ENCODE data around the gene TNFRSF12A. TPM values are rescaled to one million over a fixed set of nuclear protein-coding genes. Genes with fewer than 3 reads are reported as not detected.

Gene TNFRSF12A
- total RNA-seq, 4 donors from 2014 or later: 20.9 to 140 (median 57.5) TPM

GRCh38 chr16:3035289-3035971 is 15.3 kb downstream of the TNFRSF12A start:
- Histone ChIP-seq H3K9me3 (no peaks in the 10 kb centered on the region), H3K4me1 (peaks cover 7 to 13% (median 10%) of the 10 kb centered on the region in 4 donors), H3K27ac (replicated peaks in 1 of 4) (no peak overlapping the region), H3K4me3 (no peak overlapping the region), H3K36me3 (no peaks in the 10 kb centered on the region), H3K27me3 (peaks cover 0 to 99% (median 53%) of the 10 kb centered on the region in 4 donors)
- no peak for TF ChIP-seq POLR2AphosphoS5 (IDR thresholded peaks at IDR 0.05)
- TF ChIP-seq CTCF (IDR thresholded peaks at IDR 0.05): no peak
- no peak for TF ChIP-seq POLR2A (IDR thresholded peaks at IDR 0.05; ENCODE audit: low read depth)
- no peak for TF ChIP-seq EP300 (IDR thresholded peaks at IDR 0.05)
- 40% methylated on average over 8 of the region's 19 CpGs for WGBS
- DNase-seq (ENCODE audit: extremely low spot score): no peak
- intact Hi-C loops (cut with DNase I): no loop called here

- Histone ChIP-seq H3K27me3 (peaks cover 0 to 99% (median 48%) of the 10 kb centered on the region in 4 donors), H3K36me3 (no peaks in the 10 kb centered on the region), H3K27ac (replicated peaks in 1 of 4) (no peak overlapping the region), H3K4me3 (peak overlapping the region in 2 of 4 donors; percentile 22 to 27), H3K4me1 (peaks cover 7 to 13% (median 10%) of the 10 kb centered on the region in 4 donors), H3K9me3 (no peaks in the 10 kb centered on the region)
- intact Hi-C loops (cut with DNase I): no loop called here
- WGBS: 4% methylated on average over 12 of the region's 40 CpGs
- DNase-seq (ENCODE audit: extremely low spot score): no peak
- TF ChIP-seq EP300 (IDR thresholded peaks at IDR 0.05): no peak
- no peak for TF ChIP-seq POLR2AphosphoS5 (IDR thresholded peaks at IDR 0.05)
- no peak for TF ChIP-seq CTCF (IDR thresholded peaks at IDR 0.05)
- TF ChIP-seq POLR2A (IDR thresholded peaks at IDR 0.05; ENCODE audit: low read depth): no peak
Measured at GRCh38 chr16:3035972-3036725, 16.0 kb downstream of the TNFRSF12A start.

DNA sequence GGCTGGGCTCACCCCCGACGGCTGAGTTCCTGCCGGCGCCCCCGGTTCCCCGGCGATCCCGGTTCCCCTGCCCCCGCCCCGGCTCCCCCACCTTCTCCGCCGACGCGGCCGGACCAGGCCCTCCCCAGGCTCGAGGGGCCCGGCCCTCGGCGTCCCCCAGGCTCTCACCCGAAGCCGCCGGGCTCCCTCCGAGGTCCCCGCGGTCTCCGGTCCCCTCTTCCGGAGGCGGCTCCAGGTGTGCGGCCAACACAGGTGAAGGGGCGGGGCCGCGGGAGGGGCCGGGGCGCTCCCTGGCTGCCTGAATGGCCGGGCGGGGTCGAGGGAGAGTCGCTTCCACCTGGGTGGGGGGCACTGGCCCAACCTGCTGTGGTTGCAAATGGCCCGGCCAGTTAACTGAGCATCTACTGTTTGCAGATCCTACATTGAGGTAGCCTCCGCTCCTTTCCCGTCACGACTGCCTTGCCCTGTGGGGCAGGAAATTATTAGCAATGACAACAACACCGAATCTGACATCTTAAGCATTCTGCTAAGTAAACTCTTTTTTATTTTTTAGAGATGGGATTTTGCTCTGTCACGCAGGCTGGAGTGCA is 16.7 kb downstream of the TNFRSF12A start, which contains the start of gene BICDL2:
BICDL2 (minus strand) TSS at position 219 of the 590 bp plus-strand sequence. CDS start 1,448 bp downstream, outside the sequence.
- peak within 1 kb of the TSS in 2 of 4 donors; percentile 22 to 27 for H3K4me3 ChIP-seq
- no peaks in the 10 kb centered on the region for H3K36me3 ChIP-seq
- peaks cover 7 to 13% (median 10%) of the 10 kb centered on the region in 4 donors for H3K4me1 ChIP-seq
- intact Hi-C loops (cut with DNase I): no loop called here
- H3K9me3 ChIP-seq: no peaks in the 10 kb centered on the region
- TF ChIP-seq POLR2A (IDR thresholded peaks at IDR 0.05; ENCODE audit: low read depth): no peak
- no peak for TF ChIP-seq POLR2AphosphoS5 (IDR thresholded peaks at IDR 0.05)
- TF ChIP-seq CTCF (IDR thresholded peaks at IDR 0.05): no peak
- TF ChIP-seq EP300 (IDR thresholded peaks at IDR 0.05): no peak
- H3K27me3 ChIP-seq: peaks cover 0 to 99% (median 46%) of the 10 kb centered on the region in 4 donors
- WGBS: 20% methylated on average over 19 of the region's 44 CpGs
- no peak within 1 kb of the TSS for H3K27ac ChIP-seq (replicated peaks in 1 of 4)
- no peak for DNase-seq (ENCODE audit: extremely low spot score)

DNA sequence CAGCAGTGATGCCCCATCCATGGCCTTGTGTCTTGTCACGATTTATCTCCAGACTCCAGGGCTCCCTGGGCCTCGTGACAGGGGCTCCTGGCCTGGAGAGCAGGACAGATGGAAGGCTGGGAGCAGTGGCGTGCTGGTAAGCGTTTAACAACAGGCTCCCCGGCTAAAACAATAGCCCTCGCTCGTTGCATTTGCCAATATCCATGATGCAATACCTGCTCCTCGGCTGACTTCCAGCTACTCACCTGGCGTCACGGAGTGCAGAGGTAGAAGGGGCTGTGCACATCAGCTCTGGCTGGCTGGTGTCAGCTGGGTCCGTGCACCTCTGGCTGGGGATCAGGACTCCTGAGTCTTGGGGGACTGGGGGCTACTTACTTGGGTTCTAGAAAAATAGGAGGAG is 18.1 kb downstream of the TNFRSF12A start:
- peaks cover 0 to 98% (median 46%) of the 10 kb centered on the region in 4 donors for H3K27me3 ChIP-seq
- DNase-seq (ENCODE audit: extremely low spot score): no peak
- TF ChIP-seq POLR2AphosphoS5 (IDR thresholded peaks at IDR 0.05) (no peak), EP300 (IDR thresholded peaks at IDR 0.05) (no peak), CTCF (IDR thresholded peaks at IDR 0.05) (no peak), POLR2A (IDR thresholded peaks at IDR 0.05; ENCODE audit: low read depth) (no peak)
- peaks cover 7 to 13% (median 10%) of the 10 kb centered on the region in 4 donors for H3K4me1 ChIP-seq
- H3K36me3 ChIP-seq: no peaks in the 10 kb centered on the region
- no peak overlapping the region for H3K27ac ChIP-seq (replicated peaks in 1 of 4)
- WGBS: 53% methylated on average over 7 of the region's 11 CpGs
- no peak overlapping the region for H3K4me3 ChIP-seq
- no peaks in the 10 kb centered on the region for H3K9me3 ChIP-seq
- intact Hi-C loops (cut with DNase I): no loop called here

All from esophagus muscularis mucosa (tissue), 4 donors.